ENCODE data around the gene SLC25A45. TPM values are rescaled to one million over a fixed set of nuclear protein-coding genes. Genes with fewer than 3 reads are reported as not detected.

Gene SLC25A45
- total RNA-seq, 3 donors from 2014 or later (not counting 1 experiment from before 2014, with no cell fraction given) = 50.9 to 61.1 (median 61.0) TPM

DNA sequence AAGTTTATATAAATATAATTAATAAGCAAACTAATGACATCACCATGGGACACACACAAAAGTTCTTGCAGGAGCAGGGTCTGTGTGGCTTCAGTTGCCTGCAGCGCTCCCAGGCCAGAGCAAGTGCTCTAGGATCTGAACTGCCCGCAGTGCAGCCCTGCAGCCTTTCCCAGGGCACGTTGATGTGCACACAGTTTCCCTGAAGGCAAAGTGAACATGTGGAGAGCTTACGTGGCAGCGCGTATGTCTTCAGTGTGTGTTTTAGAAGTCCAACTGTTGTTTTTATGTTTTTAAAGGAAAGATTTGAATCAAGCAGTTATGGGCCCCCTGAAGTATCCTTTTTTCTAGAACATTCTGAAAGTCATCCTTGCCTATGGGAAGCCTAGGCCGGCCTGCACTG, 29.1 kb downstream of the SLC25A45 start:
- intact Hi-C loops (cut with micrococcal nuclease) = loop anchor here (10.0 kb wide), 1 partner anchor 431 kb away; the partner anchor contains the start of genes AP5B1 and OVOL1
- peak overlapping the region; percentile 79 to 94 for H3K27ac Mint-ChIP-seq
- no peaks in the 10 kb centered on the region for H3K9me3 Mint-ChIP-seq
- Histone ChIP-seq H3K4me1 (ENCODE audit: control insufficient read depth, insufficient read depth, low read length) (peaks cover 19% of the 10 kb centered on the region), H3K27me3 (ENCODE audit: control insufficient read depth, insufficient read depth, low read length) (no peaks in the 10 kb centered on the region), H3K27ac (ENCODE audit: low read length) (no peak overlapping the region), H3K36me3 (ENCODE audit: control insufficient read depth, insufficient read depth, low read length) (peaks cover 31% of the 10 kb centered on the region), H3K9me3 (ENCODE audit: control insufficient read depth, insufficient read depth, low read length) (no peaks in the 10 kb centered on the region), H3K4me3 (ENCODE audit: low read length) (no peak overlapping the region)
- ATAC-seq = no peak
- TF ChIP-seq, protein P1, sequence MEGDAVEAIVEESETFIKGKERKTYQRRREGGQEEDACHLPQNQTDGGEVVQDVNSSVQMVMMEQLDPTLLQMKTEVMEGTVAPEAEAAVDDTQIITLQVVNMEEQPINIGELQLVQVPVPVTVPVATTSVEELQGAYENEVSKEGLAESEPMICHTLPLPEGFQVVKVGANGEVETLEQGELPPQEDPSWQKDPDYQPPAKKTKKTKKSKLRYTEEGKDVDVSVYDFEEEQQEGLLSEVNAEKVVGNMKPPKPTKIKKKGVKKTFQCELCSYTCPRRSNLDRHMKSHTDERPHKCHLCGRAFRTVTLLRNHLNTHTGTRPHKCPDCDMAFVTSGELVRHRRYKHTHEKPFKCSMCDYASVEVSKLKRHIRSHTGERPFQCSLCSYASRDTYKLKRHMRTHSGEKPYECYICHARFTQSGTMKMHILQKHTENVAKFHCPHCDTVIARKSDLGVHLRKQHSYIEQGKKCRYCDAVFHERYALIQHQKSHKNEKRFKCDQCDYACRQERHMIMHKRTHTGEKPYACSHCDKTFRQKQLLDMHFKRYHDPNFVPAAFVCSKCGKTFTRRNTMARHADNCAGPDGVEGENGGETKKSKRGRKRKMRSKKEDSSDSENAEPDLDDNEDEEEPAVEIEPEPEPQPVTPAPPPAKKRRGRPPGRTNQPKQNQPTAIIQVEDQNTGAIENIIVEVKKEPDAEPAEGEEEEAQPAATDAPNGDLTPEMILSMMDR (IDR thresholded peaks at IDR 0.05) = no peak
- peaks cover 15 to 20% of the 10 kb centered on the region in 2 donors for H3K4me1 Mint-ChIP-seq
- no peaks in the 10 kb centered on the region for H3K36me3 Mint-ChIP-seq
- WGBS (ENCODE audit: insufficient coverage) = 96% methylated on average over 7 of the region's 7 CpGs
- no peak for DNase-seq
- H3K4me3 Mint-ChIP-seq = peak overlapping the region; percentile 81
- H3K27me3 Mint-ChIP-seq (ENCODE audit: low read depth in 2 of 2) = no peaks in the 10 kb centered on the region

DNA sequence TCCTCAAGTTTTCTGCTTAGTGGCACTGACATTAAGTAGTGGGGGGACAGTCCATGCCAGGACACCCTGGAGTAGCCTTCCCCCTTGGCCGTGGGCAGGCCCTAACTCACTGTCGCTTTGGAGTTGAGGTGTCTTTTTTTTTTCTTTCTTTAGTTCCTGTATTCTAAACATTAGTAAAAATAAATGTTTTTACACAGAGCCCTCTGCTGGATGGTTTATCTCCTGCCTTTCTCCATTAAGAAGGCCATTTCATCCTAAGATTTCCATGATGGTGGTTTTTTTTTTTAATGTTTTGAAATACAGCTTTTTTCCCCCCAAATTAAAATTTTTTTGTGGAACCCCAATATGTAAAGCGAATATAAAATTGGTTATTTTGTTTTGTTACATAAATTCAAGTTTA, 29.7 kb downstream of the SLC25A45 start:
- Histone ChIP-seq H3K4me1 (ENCODE audit: control insufficient read depth, insufficient read depth, low read length) (peaks cover 19% of the 10 kb centered on the region), H3K27ac (ENCODE audit: low read length) (no peak overlapping the region), H3K36me3 (ENCODE audit: control insufficient read depth, insufficient read depth, low read length) (peaks cover 35% of the 10 kb centered on the region), H3K27me3 (ENCODE audit: control insufficient read depth, insufficient read depth, low read length) (no peaks in the 10 kb centered on the region), H3K9me3 (ENCODE audit: control insufficient read depth, insufficient read depth, low read length) (no peaks in the 10 kb centered on the region), H3K4me3 (ENCODE audit: low read length) (no peak overlapping the region)
- no peak for ATAC-seq
- Mint-ChIP-seq H3K4me1 (peaks cover 15 to 20% of the 10 kb centered on the region in 2 donors), H3K9me3 (no peaks in the 10 kb centered on the region), H3K4me3 (no peak overlapping the region), H3K36me3 (no peaks in the 10 kb centered on the region), H3K27me3 (ENCODE audit: low read depth in 2 of 2) (no peaks in the 10 kb centered on the region), H3K27ac (peak overlapping the region in 1 of 2 donors; percentile 53)
- no CpG with 5 or more reads among the region's 3 CpGs for WGBS (ENCODE audit: insufficient coverage)
- TF ChIP-seq, protein P1 (IDR thresholded peaks at IDR 0.05) = no peak
- intact Hi-C loops (cut with micrococcal nuclease) = loop anchor here (10.0 kb wide), 1 partner anchor 432 kb away; the partner anchor contains the start of genes AP5B1 and OVOL1
- DNase-seq = no peak

DNA sequence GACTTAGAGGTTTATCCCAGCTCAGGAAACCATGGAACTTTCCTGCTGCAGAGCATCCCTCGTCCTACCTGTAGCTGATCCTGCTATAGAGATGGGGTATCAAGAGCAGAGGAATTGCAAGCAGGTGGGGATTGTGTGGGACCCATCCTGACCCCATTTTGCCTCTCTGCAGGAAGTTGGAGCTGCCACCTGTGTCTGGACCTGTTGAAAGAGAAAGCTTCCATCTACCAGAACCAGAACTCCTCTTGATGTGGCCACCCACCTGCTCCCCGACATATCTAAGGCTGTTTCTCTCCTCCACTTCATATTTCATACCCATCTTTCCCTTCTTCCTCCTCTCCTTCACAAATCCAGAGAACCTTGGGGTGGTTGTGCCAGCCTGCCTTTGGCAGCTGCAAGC, 30.9 kb downstream of the SLC25A45 start:
- ATAC-seq = no peak
- Mint-ChIP-seq H3K4me1 (peaks cover 15 to 20% of the 10 kb centered on the region in 2 donors), H3K4me3 (no peak overlapping the region), H3K27me3 (ENCODE audit: low read depth in 2 of 2) (no peaks in the 10 kb centered on the region), H3K27ac (peak overlapping the region in 1 of 2 donors; percentile 53), H3K36me3 (peaks cover 4% of the 10 kb centered on the region), H3K9me3 (no peaks in the 10 kb centered on the region)
- Histone ChIP-seq H3K27me3 (ENCODE audit: control insufficient read depth, insufficient read depth, low read length) (no peaks in the 10 kb centered on the region), H3K27ac (ENCODE audit: low read length) (no peak overlapping the region), H3K9me3 (ENCODE audit: control insufficient read depth, insufficient read depth, low read length) (no peaks in the 10 kb centered on the region), H3K4me3 (ENCODE audit: low read length) (no peak overlapping the region), H3K36me3 (ENCODE audit: control insufficient read depth, insufficient read depth, low read length) (peaks cover 41% of the 10 kb centered on the region), H3K4me1 (ENCODE audit: control insufficient read depth, insufficient read depth, low read length) (peaks cover 19% of the 10 kb centered on the region)
- 97% methylated on average over 2 of the region's 2 CpGs for WGBS (ENCODE audit: insufficient coverage)
- TF ChIP-seq, protein P1 (IDR thresholded peaks at IDR 0.05) = no peak
- no peak for DNase-seq
- intact Hi-C loops (cut with micrococcal nuclease) = loop anchor here (10.0 kb wide), 1 partner anchor 433 kb away; the partner anchor contains the start of genes AP5B1 and OVOL1

DNA sequence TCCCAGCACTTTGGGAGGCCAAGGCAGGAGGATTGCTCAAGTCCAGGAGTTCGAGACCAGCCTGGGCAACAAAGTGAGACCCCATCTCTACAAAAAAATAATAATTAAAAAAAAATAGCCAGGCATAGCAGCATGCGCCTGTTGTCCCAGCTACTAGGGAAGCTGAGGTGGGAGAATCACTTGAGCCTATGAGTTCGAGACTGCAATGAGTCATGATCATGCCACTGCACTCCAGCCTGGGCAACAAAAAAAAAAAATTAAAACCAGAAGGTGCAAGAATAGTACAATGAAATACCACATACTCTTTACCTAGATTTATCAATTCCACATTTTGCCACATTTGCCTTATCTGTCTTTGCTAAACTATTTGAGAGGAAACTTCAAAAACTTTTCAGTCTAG, 40.6 kb downstream of the SLC25A45 start:
- H3K9me3 ChIP-seq (ENCODE audit: control insufficient read depth, insufficient read depth, low read length) = no peaks in the 10 kb centered on the region
- peaks cover 72% of the 10 kb centered on the region for H3K36me3 ChIP-seq (ENCODE audit: control insufficient read depth, insufficient read depth, low read length)
- no peak overlapping the region for H3K4me3 ChIP-seq (ENCODE audit: low read length)
- no peaks in the 10 kb centered on the region for H3K27me3 Mint-ChIP-seq (ENCODE audit: low read depth in 2 of 2)
- no peak overlapping the region for H3K4me3 Mint-ChIP-seq
- H3K4me1 ChIP-seq (ENCODE audit: control insufficient read depth, insufficient read depth, low read length) = no peaks in the 10 kb centered on the region
- TF ChIP-seq, protein P1 (IDR thresholded peaks at IDR 0.05) = no peak
- no peak for DNase-seq
- no peaks in the 10 kb centered on the region for H3K27me3 ChIP-seq (ENCODE audit: control insufficient read depth, insufficient read depth, low read length)
- 100% methylated on average over 2 of the region's 3 CpGs for WGBS (ENCODE audit: insufficient coverage)
- intact Hi-C loops (cut with micrococcal nuclease) = no loop called here
- H3K4me1 Mint-ChIP-seq = peaks cover 24 to 28% of the 10 kb centered on the region in 2 donors
- no peak overlapping the region for H3K27ac Mint-ChIP-seq
- H3K9me3 Mint-ChIP-seq = no peaks in the 10 kb centered on the region
- no peak overlapping the region for H3K27ac ChIP-seq (ENCODE audit: low read length)
- peaks cover 16% of the 10 kb centered on the region for H3K36me3 Mint-ChIP-seq
- no peak for ATAC-seq
